ENCODE measurements around the gene SERBP1.
"Not testable (repeated sequence)": the region's sequence is repeated elsewhere in the genome, so short reads cannot be mapped to it uniquely, and the experiment has no call there.

SERBP1 gene

GRCh38 chr1:67439277-67440029 lies 9.3 kb upstream of the SERBP1 start:
- DNase-seq = no peak

GRCh38 chr1:67437961-67438360 lies 7.8 kb upstream of the SERBP1 start:
- no peak for DNase-seq

- DNase-seq = peak; percentile 22
Measured at GRCh38 chr1:67436511-67437055, 6.4 kb upstream of the SERBP1 start.

- no peak for DNase-seq
Measured at GRCh38 chr1:67434491-67434890, 4.3 kb upstream of the SERBP1 start.

GRCh38 chr1:67433837-67434236 lies 3.6 kb upstream of the SERBP1 start:
- peak; percentile 66 for DNase-seq

- DNase-seq = peak; percentile 22
Measured at GRCh38 chr1:67432745-67433144, 2.5 kb upstream of the SERBP1 start.

- DNase-seq = no peak
Measured at GRCh38 chr1:67431869-67432578, 1.8 kb upstream of the SERBP1 start.

- no peak for DNase-seq
Measured at GRCh38 chr1:67431156-67431765, 1.1 kb upstream of the SERBP1 start.

GRCh38 chr1:67429528-67430357 lies 459 bp downstream of the SERBP1 start:
- DNase-seq = peak; percentile 9

- peak; percentile 45 for DNase-seq
Measured at GRCh38 chr1:67429011-67429527, 1.1 kb downstream of the SERBP1 start.

- no peak for DNase-seq
Measured at GRCh38 chr1:67427947-67428346, 2.3 kb downstream of the SERBP1 start.

- no peak for DNase-seq
Measured at GRCh38 chr1:67427465-67427864, 2.7 kb downstream of the SERBP1 start.

- no peak for DNase-seq
Measured at GRCh38 chr1:67420835-67421492, 9.2 kb downstream of the SERBP1 start.

- no peak for DNase-seq
Measured at GRCh38 chr1:67418839-67419586, 11.2 kb downstream of the SERBP1 start.

GRCh38 chr1:67417733-67418132 lies 12.5 kb downstream of the SERBP1 start:
- peak; percentile 66 for DNase-seq

GRCh38 chr1:67415041-67415440 lies 15.2 kb downstream of the SERBP1 start:
- DNase-seq = no peak

- no peak for DNase-seq
Measured at GRCh38 chr1:67414574-67414973, 15.6 kb downstream of the SERBP1 start.

GRCh38 chr1:67413101-67413500 lies 17.1 kb downstream of the SERBP1 start:
- DNase-seq = not testable (repeated sequence)

GRCh38 chr1:67408148-67408547 lies 22.1 kb downstream of the SERBP1 start:
- no peak for DNase-seq

GRCh38 chr1:67407498-67407897 lies 22.7 kb downstream of the SERBP1 start:
- no peak for DNase-seq
